Nephron (organoid): ENCODE results near the gene ZNF827.
A peak's percentile ranks its signal among the peaks of the same experiment; 100 is the strongest.

ENCODE experiments used
- H3K27ac Mint-ChIP-seq, 3 experiments: 2 replicates each; pipeline ENCODE4 v1.8.0; 2020; ENCODE audit warnings: mixed read lengths in 3 of 3, mild to moderate bottlenecking in 2 of 3, moderate library complexity in 1 of 3
- H3K27me3 Mint-ChIP-seq: 2 replicates; pipeline ENCODE4 v1.8.0; 2021; ENCODE audit warnings: low read depth, mild to moderate bottlenecking, moderate library complexity, mixed read lengths
- H3K36me3 Mint-ChIP-seq: 2 replicates; pipeline ENCODE4 v1.8.0; 2020; ENCODE audit warnings: low read depth, mixed read lengths
- H3K4me1 Mint-ChIP-seq: 2 replicates; pipeline ENCODE4 v1.8.0; 2020; ENCODE audit warnings: mixed read lengths
- H3K4me3 Mint-ChIP-seq, 3 experiments: 2 replicates each; pipeline ENCODE4 v1.8.0; 2020; ENCODE audit warnings: mild to moderate bottlenecking in 3 of 3, mixed read lengths in 3 of 3, moderate library complexity in 2 of 3
- H3K9me3 Mint-ChIP-seq: 2 replicates; pipeline ENCODE4 v1.8.0; 2020; ENCODE audit warnings: mixed read lengths
- CTCF ChIP-seq, 3 experiments: fragments of 200-600 bp; sonication (generic); IDR thresholded peaks; one replicate each; pipeline ENCODE4 v1.5.0; 2021; ENCODE audit warnings: antibody characterized with exemption in 3 of 3; ENCODE audit not compliant: unreplicated experiment in 3 of 3

The ZNF827 gene

DNA sequence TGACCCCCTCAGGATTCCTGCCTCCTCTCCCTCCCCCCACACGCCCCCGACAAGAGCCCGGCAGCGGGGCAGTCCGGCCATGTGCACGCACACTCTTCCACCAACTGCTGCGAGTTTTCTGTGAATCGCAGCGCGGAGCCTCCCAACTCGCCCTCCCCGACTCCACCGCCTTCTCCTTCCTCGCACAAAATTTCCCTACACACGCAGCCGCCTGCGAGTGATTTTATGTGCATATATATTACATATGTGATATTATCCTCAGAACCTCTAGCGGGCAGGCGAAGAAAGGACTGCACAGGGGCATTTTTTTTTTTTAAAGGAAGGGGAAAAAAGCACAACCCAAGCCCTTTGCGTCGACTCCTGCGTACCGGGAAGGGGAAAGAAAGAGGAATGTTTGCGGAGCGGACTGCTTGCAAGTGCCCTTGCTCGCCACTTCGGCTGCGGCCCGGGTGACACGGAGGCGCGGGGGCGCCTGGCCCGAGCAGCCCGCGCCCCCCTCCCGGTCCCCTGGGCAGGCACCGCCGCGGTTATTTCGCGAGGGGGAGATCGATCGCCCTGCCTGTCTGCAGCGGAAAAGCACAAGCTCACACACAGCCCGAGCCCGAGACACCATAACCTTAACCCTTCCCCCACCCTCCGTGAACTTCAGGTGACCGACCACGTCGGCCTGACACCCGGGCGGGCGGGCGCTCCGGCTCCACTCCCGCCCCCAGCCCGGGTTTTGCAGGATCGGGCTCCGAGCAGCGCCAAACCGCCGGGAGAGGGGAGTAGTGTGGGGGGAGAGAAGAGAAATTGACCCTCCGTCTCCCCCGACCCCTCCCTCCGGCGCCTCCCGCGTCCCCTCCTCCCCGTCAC lies 2.3 kb downstream of the ZNF827 start:
- H3K27ac Mint-ChIP-seq, result peak overlapping the region; percentile 97 to 100 (median 100)
- peak overlapping the region; percentile 86 to 95 (median 93) for H3K4me3 Mint-ChIP-seq
- TF ChIP-seq CTCF (IDR thresholded peaks at IDR 0.05; ENCODE audit: unreplicated experiment in 3 of 3), result peak; percentile 35 to 45 (median 43)
- peaks cover 51% of the 10 kb centered on the region for H3K4me1 Mint-ChIP-seq
- H3K36me3 Mint-ChIP-seq, result peaks cover 8% of the 10 kb centered on the region
- H3K27me3 Mint-ChIP-seq, result no peaks in the 10 kb centered on the region
- H3K9me3 Mint-ChIP-seq, result no peaks in the 10 kb centered on the region

DNA sequence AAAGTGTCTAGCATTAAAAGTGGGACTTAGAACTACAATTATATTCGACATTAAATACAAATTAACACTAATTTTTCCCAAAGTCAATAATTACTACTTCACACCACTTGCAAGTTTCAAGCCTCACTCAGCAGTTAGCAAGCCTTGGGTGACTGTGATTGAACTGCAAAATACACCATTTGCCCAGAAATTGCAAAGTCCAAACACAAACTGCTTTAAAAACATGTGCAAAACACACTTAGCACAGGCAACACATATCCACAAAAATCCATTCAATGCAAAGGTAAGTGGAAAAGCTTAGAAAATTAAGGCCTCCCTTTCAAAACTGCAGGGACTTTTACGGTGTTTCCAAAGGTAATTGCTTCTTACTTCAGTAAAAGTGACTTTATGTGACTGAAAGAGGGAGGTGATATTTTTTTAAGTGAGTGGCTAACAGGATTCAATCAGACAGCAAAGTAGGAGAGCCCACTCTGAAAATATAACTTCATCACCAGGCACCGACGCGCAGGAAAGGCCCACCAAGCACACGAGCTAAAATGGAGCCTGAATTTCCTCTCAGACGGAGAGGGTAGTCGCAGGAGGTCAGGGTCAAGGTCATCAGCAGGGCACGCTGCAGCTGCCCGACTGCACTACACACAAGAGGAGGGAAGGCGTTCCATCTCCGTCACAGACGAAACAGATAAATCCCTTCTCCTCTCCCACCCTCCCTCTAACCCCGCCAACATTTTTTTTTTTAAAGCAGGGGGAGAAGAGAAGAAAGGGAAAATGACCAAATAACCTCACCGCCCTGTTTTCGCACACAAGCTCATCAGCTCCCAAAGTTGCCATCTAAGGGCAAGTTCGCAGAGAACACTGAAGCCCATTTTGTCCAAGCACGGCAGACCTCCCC lies 3.1 kb downstream of the ZNF827 start:
- Mint-ChIP-seq H3K9me3 (no peaks in the 10 kb centered on the region), H3K36me3 (peaks cover 8% of the 10 kb centered on the region), H3K4me1 (peaks cover 59% of the 10 kb centered on the region), H3K27me3 (no peaks in the 10 kb centered on the region), H3K4me3 (peak overlapping the region; percentile 86 to 95 (median 93)), H3K27ac (peak overlapping the region; percentile 97 to 100 (median 100))
- no peak for TF ChIP-seq CTCF (IDR thresholded peaks at IDR 0.05; ENCODE audit: unreplicated experiment in 3 of 3)

- TF ChIP-seq CTCF (IDR thresholded peaks at IDR 0.05; ENCODE audit: unreplicated experiment in 3 of 3), result no peak
- no peaks in the 10 kb centered on the region for H3K27me3 Mint-ChIP-seq
- peaks cover 60% of the 10 kb centered on the region for H3K4me1 Mint-ChIP-seq
- H3K27ac Mint-ChIP-seq, result peak overlapping the region; percentile 97 to 100 (median 100)
- no peaks in the 10 kb centered on the region for H3K9me3 Mint-ChIP-seq
- peaks cover 8% of the 10 kb centered on the region for H3K36me3 Mint-ChIP-seq
- peak overlapping the region; percentile 86 to 95 (median 93) for H3K4me3 Mint-ChIP-seq
Measured at GRCh38 chr4:145934434-145935047, 4.1 kb downstream of the ZNF827 start.

- H3K36me3 Mint-ChIP-seq, result peaks cover 12% of the 10 kb centered on the region
- TF ChIP-seq CTCF (IDR thresholded peaks at IDR 0.05; ENCODE audit: unreplicated experiment in 3 of 3), result no peak
Measured at GRCh38 chr4:145933134-145933533, 5.5 kb downstream of the ZNF827 start.

GRCh38 chr4:145931403-145931802 lies 7.2 kb downstream of the ZNF827 start:
- peak overlapping the region; percentile 22 to 71 (median 24) for H3K27ac Mint-ChIP-seq
- no peaks in the 10 kb centered on the region for H3K9me3 Mint-ChIP-seq
- TF ChIP-seq CTCF (IDR thresholded peaks at IDR 0.05; ENCODE audit: unreplicated experiment in 3 of 3), result no peak
- peaks cover 61% of the 10 kb centered on the region for H3K4me1 Mint-ChIP-seq
- H3K27me3 Mint-ChIP-seq, result no peaks in the 10 kb centered on the region
- no peak overlapping the region for H3K4me3 Mint-ChIP-seq
- peaks cover 27% of the 10 kb centered on the region for H3K36me3 Mint-ChIP-seq

More at GRCh38 chr4:145933134-145933533, 5.5 kb downstream of the ZNF827 start:
- Mint-ChIP-seq H3K27me3 (no peaks in the 10 kb centered on the region), H3K9me3 (no peaks in the 10 kb centered on the region), H3K4me3 (peak overlapping the region in 1 of 3 experiments; percentile 21), H3K4me1 (peaks cover 61% of the 10 kb centered on the region), H3K27ac (peak overlapping the region; percentile 97 to 100 (median 100))
